Uterine smooth muscle cell (primary cell): ENCODE results near the gene ZNF485. TPM values are rescaled to one million over a fixed set of nuclear protein-coding genes. Genes with fewer than 3 reads are reported as not detected.

Experiments
- total RNA-seq: library from RNA; depleted of rRNA; stranded (reverse); fragments of >200 nt; gene quantifications from 2 replicates; pipeline ENCODE4 v1.2.3, GENCODE V29; 2014

The ZNF485 gene
- total RNA-seq, result 3.0 and 3.9 TPM in 2 replicates

DNA sequence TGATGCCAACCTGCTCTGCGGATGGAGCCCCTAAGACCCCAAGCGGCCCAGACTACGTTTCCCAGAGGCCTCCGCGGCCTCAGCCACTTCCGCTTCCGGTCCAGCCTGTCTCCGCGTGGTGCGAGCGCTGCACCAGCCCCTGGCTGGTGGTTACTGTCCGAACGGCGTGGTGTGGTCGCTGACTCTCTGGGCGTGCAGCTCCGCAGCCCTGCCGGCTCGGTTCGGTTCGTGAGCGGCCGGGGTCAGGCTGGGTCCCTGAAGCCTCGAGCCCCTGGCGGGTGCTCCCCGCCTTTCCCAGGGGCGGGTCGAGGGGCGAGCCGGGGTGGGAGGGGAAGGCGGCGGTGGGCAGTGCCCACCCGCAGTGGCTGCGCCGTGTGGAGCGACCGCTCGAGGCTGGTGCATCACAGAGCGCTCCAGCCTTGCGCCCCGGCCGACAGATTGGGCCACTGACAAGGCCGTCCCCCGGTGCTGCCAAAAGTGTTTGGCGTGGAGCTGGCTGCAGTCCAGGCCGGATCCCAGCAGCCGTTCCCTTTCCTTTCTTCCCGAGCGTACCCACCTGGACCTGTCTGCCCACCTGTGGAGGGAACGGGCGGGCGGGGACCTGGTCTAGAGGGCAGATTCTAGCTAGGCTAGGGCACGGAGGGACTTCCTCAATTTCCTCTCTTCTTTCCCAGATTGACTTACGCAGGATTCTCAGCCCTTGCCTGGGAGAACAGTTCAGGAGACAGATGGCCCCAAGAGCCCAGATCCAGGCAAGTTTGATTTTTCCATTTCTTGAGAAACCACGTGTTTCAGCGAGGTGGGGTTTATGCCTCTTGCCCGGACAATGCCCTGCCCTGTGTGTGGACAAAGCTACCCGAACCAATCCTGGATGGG lies at the start of gene ZNF485:
Gene ZNF485, plus strand, starts transcription at position 116 of the 876 bp plus-strand sequence. Its CDS starts 613 bp downstream, at position 729.

DNA sequence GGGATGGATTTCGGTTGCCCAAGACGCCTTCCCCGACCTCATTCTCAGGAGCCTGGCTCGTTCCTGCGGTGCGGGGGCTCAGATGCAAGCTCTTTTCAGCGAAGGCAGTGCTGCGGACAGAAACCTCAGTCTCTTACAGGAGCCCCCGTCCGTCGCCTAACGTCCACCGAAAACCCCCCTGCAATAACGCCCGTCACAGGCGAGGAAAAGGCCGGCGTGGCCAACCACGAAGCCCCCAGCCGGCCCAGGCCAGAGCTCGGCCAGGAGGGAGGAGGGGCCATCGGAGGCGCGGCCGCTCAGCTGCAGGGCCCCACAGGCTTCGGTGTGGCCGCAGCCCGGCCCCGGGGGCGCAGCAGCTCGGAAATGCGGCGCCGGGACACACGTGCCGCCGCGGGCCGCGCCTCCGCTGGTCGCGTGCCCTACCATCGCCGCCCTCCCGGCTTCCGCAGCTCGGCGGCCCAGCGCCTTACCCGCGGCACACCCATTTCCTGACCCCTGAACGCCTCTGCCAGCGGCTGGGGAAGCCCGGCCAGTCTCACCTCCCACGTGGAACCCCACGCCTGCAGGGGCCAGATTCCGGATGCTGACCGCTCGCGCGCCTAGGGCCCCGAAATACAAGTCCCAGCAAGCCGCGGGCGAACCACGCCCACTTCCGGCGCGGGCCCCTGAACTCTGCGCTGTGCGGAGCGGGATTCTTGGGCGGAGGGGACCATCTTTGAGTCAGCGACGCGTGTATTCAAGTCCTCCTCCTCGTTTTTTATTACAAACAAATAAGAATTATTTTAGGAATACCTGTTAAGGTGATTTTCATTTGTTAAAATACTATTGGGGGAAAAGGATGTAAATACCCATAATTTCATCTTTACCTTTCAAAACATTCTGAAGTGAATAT lies 32.0 kb upstream of the ZNF485 start, which contains the start of gene ZNF239:
Gene ZNF239, minus strand, starts transcription at position 616 of the 892 bp plus-strand sequence. CDS start 16,537 bp downstream, outside the sequence.

DNA sequence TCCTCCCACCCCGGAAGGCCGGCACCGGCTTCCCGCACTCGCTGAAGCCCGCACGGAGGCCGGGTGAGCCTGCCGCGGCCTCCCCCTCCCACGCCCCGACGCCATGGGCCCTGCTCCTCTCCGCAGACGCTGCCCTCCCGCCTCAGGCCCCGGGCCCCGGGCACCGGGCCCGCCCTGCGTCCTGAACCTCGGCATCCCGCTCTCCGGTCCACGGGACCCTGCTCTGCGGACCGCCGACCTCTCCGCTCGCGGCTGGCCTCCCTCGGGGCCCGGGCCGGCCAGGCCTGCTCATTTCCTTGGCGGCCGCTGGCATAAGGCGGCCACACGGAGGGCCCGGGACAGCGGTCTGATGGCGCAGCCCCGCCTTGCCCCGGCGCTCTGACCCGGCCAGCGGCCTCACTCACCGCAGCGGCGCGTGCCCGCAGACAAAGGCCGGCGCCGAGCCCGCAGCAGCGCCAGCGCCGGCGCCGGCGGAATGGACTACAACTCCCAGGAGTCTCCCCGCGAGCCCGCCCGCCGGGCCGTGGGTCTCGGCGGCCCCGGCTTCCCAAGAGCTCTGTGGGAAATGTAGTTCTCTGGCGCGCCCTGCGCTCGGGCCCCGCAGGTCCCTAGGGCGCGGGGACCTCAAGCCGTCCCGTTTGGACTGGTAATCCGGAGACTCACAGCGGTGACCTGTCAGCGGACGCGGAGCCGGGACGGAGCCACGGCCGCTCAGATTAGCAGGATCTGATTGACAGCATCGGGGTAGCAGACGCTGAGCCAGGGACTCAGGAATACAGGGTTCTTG lies 42.4 kb downstream of the ZNF485 start, which contains the start of gene ZNF32:
Gene ZNF32, minus strand, starts transcription at position 484 of the 787 bp plus-strand sequence. CDS start 2,748 bp downstream, outside the sequence.

Other genes with a start within 250 kb of the ZNF485 start
- not detected in 2 replicates for gene FXYD4, start 234.8 kb upstream of the ZNF485 start, total RNA-seq
- gene HNRNPF, start 197.3 kb upstream of the ZNF485 start, total RNA-seq, result 240 and 367 TPM in 2 replicates
- 5.2 and 5.5 TPM in 2 replicates for gene ZNF487, start 169.3 kb upstream of the ZNF485 start, total RNA-seq
- 8.9 and 9.8 TPM in 2 replicates for gene ZNF239, start 31.8 kb upstream of the ZNF485 start, total RNA-seq
- 20.6 and 29.9 TPM in 2 replicates for gene ZNF32, start 42.4 kb downstream of the ZNF485 start, total RNA-seq